Measurements from ENCODE around the gene DIAPH1. TPM values are rescaled to one million over a fixed set of nuclear protein-coding genes. Genes with fewer than 3 reads are reported as not detected.

DIAPH1 gene
- polyA plus RNA-seq, 4 donors, result 58.4 to 97.3 (median 90.6) TPM

- Histone ChIP-seq H3K27ac (ENCODE audit: low read depth in 1 of 3, low read length in 2 of 3) (peak overlapping the region in 2 of 3 donors; percentile 56 to 86), H3K4me3 (ENCODE audit: low read depth in 1 of 3, low read length in 3 of 3) (peak overlapping the region; percentile 33 to 60 (median 37)), H3K9me3 (ENCODE audit: control insufficient read depth in 2 of 2, insufficient read depth in 1 of 2, low read depth in 1 of 2, low read length in 1 of 2) (peaks cover 0 to 4% of the 10 kb centered on the region in 2 donors), H3K27me3 (ENCODE audit: control insufficient read depth in 3 of 3, insufficient read depth in 3 of 3, low read length in 3 of 3) (peaks cover 0 to 40% (median 6%) of the 10 kb centered on the region in 3 donors), H3K4me1 (ENCODE audit: control insufficient read depth in 3 of 3, insufficient read depth in 2 of 3, low read depth in 1 of 3, low read length in 2 of 3) (peaks cover 0 to 17% (median 0%) of the 10 kb centered on the region in 3 donors), H3K36me3 (ENCODE audit: control insufficient read depth in 3 of 3, insufficient read depth in 2 of 3, low read depth in 1 of 3, low read length in 3 of 3) (peaks cover 0 to 2% (median 0%) of the 10 kb centered on the region in 3 donors)
- 1 to 4% (median 2%) methylated on average over 58 of the region's 58 CpGs for WGBS, 3 donors
- DNase-seq, result peak; percentile 49 to 69
- no peak for FAIRE-seq
Observed at GRCh38 chr5:141476132-141476911, 142.5 kb downstream of the DIAPH1 start.

DNA sequence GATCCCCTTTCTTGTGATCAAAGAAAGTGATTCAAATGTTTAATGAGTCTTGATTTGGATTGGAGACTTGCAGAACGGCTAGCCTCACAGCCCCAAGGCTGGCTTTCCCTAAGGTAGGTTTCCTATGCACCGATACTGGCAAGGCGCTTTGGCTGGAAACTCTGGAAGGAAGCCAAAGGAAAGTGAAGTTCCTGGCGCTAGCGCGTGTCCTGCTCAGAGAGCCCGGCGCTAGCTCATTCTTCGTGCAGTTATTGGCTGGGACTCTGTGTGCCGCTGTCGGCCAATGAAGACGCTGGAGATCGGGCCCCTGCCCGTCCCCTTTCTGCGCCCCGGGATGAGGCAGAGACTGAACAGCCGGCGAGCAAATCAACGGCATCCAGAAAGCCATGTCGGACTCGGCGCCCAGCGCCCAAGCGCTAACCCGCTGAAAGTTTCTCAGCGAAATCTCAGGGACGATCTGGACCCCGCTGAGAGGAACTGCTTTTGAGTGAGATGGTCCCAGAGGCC is 143.1 kb downstream of the DIAPH1 start, which contains the start of gene PCDHGC3:
PCDHGC3 (plus strand) TSS at position 342 of the 507 bp plus-strand sequence; CDS start at position 493, 151 bp downstream.
- Histone ChIP-seq H3K27me3 (ENCODE audit: control insufficient read depth in 3 of 3, insufficient read depth in 3 of 3, low read length in 3 of 3) (peaks cover 0 to 40% (median 6%) of the 10 kb centered on the region in 3 donors), H3K4me3 (ENCODE audit: low read depth in 1 of 3, low read length in 3 of 3) (peak within 1 kb of the TSS; percentile 33 to 60 (median 37)), H3K9me3 (ENCODE audit: control insufficient read depth in 2 of 2, insufficient read depth in 1 of 2, low read depth in 1 of 2, low read length in 1 of 2) (peaks cover 0 to 4% of the 10 kb centered on the region in 2 donors), H3K36me3 (ENCODE audit: control insufficient read depth in 3 of 3, insufficient read depth in 2 of 3, low read depth in 1 of 3, low read length in 3 of 3) (peaks cover 0 to 2% (median 0%) of the 10 kb centered on the region in 3 donors), H3K4me1 (ENCODE audit: control insufficient read depth in 3 of 3, insufficient read depth in 2 of 3, low read depth in 1 of 3, low read length in 2 of 3) (peaks cover 0 to 17% (median 0%) of the 10 kb centered on the region in 3 donors), H3K27ac (ENCODE audit: low read depth in 1 of 3, low read length in 2 of 3) (peak within 1 kb of the TSS in 2 of 3 donors; percentile 56 to 86)
- no peak for FAIRE-seq
- DNase-seq, result peak; percentile 80 to 87
- WGBS, 3 donors, result 0 to 2% (median 1%) methylated on average over 28 of the region's 28 CpGs

DNA sequence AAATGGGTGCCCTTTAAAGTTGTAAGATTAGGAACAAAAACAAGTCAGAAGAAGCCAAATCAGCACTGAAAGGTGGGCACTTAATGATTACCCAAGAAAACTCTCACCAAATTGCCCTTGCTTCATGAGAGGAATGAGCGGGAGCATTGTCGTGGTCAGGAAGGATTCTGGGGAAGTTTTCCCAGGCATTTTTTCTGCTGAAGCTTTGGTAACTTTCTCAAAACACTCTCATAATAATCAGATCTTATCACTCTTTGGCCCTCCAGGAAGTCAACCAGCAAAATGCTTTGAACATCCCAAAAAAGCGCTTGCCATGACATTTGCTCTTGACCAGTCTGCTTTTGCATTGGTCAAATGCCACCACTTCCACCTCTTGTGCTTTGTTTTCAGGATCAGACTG is 153.4 kb downstream of the DIAPH1 start:
- FAIRE-seq (no peak), DNase-seq (no peak)
- no peaks in the 10 kb centered on the region for H3K4me1 ChIP-seq (ENCODE audit: control insufficient read depth in 3 of 3, insufficient read depth in 2 of 3, low read depth in 1 of 3, low read length in 2 of 3)
- no peaks in the 10 kb centered on the region for H3K27me3 ChIP-seq (ENCODE audit: control insufficient read depth in 3 of 3, insufficient read depth in 3 of 3, low read length in 3 of 3)
- peaks cover 0 to 2% of the 10 kb centered on the region in 2 donors for H3K9me3 ChIP-seq (ENCODE audit: control insufficient read depth in 2 of 2, insufficient read depth in 1 of 2, low read depth in 1 of 2, low read length in 1 of 2)
- WGBS, 3 donors, result 92 to 94% (median 94%) methylated on average over 3 of the region's 3 CpGs
- H3K27ac ChIP-seq (ENCODE audit: low read depth in 1 of 3, low read length in 2 of 3), result no peak overlapping the region
- peaks cover 0 to 2% (median 0%) of the 10 kb centered on the region in 3 donors for H3K36me3 ChIP-seq (ENCODE audit: control insufficient read depth in 3 of 3, insufficient read depth in 2 of 3, low read depth in 1 of 3, low read length in 3 of 3)
- no peak overlapping the region for H3K4me3 ChIP-seq (ENCODE audit: low read depth in 1 of 3, low read length in 3 of 3)

Other genes with a start within 250 kb of the DIAPH1 start
- under 1 TPM in 2 of 4 donors, not detected in 2; 0.31 to 0.43 TPM for gene PCDHGB3, start 248.8 kb downstream of the DIAPH1 start, polyA plus RNA-seq
- gene PCDHGA6, start 245.1 kb downstream of the DIAPH1 start, polyA plus RNA-seq, result 1 to 10 TPM in 1 of 4 donors, under 1 TPM in 1, not detected in 2; 0.72 to 1.0 TPM
- under 1 TPM in 2 of 4 donors, not detected in 2; 0.30 to 0.32 TPM for gene PCDHGA7, start 236.3 kb downstream of the DIAPH1 start, polyA plus RNA-seq
- gene PCDHGB4, start 231.3 kb downstream of the DIAPH1 start, polyA plus RNA-seq, result under 1 TPM in 2 of 4 donors, not detected in 2; 0.75 to 0.77 TPM
- gene PCDHGA8, start 226.4 kb downstream of the DIAPH1 start, polyA plus RNA-seq, result under 1 TPM in 2 of 4 donors, not detected in 2; 0.10 to 0.15 TPM
- gene PCDHGB5, start 221.1 kb downstream of the DIAPH1 start, polyA plus RNA-seq, result 1 to 10 TPM in 2 of 4 donors, under 1 TPM in 1, not detected in 1; 0.27 to 1.6 (median 1.2) TPM
- 1 to 10 TPM in 1 of 4 donors, under 1 TPM in 1, not detected in 2; 0.75 to 1.0 TPM for gene PCDHGA9, start 216.2 kb downstream of the DIAPH1 start, polyA plus RNA-seq
- 1 to 10 TPM in 2 of 4 donors, not detected in 2; 1.3 to 1.4 TPM for gene PCDHGB6, start 211.0 kb downstream of the DIAPH1 start, polyA plus RNA-seq
- gene PCDHGA10, start 206.0 kb downstream of the DIAPH1 start, polyA plus RNA-seq, result 1 to 10 TPM in 2 of 4 donors, under 1 TPM in 1, not detected in 1; 0.27 to 2.2 (median 1.2) TPM
- 1 to 10 TPM in 2 of 4 donors, not detected in 2; 1.8 to 2.8 TPM for gene PCDHGB7, start 201.3 kb downstream of the DIAPH1 start, polyA plus RNA-seq
- gene PCDHGA11, start 197.9 kb downstream of the DIAPH1 start, polyA plus RNA-seq, result 1 to 10 TPM in 1 of 4 donors, under 1 TPM in 1, not detected in 2; 0.81 to 1.0 TPM
- 1 to 10 TPM in 1 of 4 donors, under 1 TPM in 2, not detected in 1; 0.41 to 1.5 (median 0.54) TPM for gene PCDHGA12, start 188.5 kb downstream of the DIAPH1 start, polyA plus RNA-seq
- gene PCDHGC3, start 143.0 kb downstream of the DIAPH1 start, polyA plus RNA-seq, result 10 to 100 TPM in 2 of 4 donors, 1 to 10 TPM in 2; 2.5 to 33.3 (median 8.9) TPM
- gene PCDHGC4, start 134.0 kb downstream of the DIAPH1 start, polyA plus RNA-seq, result under 1 TPM in 2 of 4 donors, not detected in 2; 0.34 TPM
- under 1 TPM in 2 of 4 donors, not detected in 2; 0.07 to 0.18 TPM for gene PCDHGC5, start 129.9 kb downstream of the DIAPH1 start, polyA plus RNA-seq
- 10 to 100 TPM; 39.0 to 65.0 (median 49.6) TPM for gene HDAC3, start 17.8 kb upstream of the DIAPH1 start, polyA plus RNA-seq
- 1 to 10 TPM; 1.9 to 5.4 (median 3.8) TPM for gene RELL2, start 18.0 kb upstream of the DIAPH1 start, polyA plus RNA-seq
- gene FCHSD1, start 32.4 kb upstream of the DIAPH1 start, polyA plus RNA-seq, result 10 to 100 TPM in 3 of 4 donors, 1 to 10 TPM in 1; 8.3 to 22.0 (median 13.6) TPM
- gene ARAP3, start 63.2 kb upstream of the DIAPH1 start, polyA plus RNA-seq, result 10 to 100 TPM in 1 of 4 donors, 1 to 10 TPM in 2, under 1 TPM in 1; 0.45 to 14.2 (median 4.6) TPM

Data from small intestine (tissue), 7 donors.